Transverse colon (tissue), 3 donors: ENCODE results near the gene SMPD2.

ENCODE experiments used
- CTCF ChIP-seq, 5 experiments: fragments of 200-600 bp in 3 of 5; fragments of 450-650 bp in 2 of 5; sonication (generic) in 3 of 5; IDR thresholded peaks; 1 replicate in 2 of 5; 2 replicates in 3 of 5; pipeline ENCODE4 v1.5.1; 2016 to 2017; ENCODE audit warnings: antibody characterized with exemption in 5 of 5, inconsistent platforms in 3 of 5, mild to moderate bottlenecking in 2 of 5, moderate library complexity in 1 of 5
- EP300 ChIP-seq: sonication (generic); formaldehyde crosslinking; IDR thresholded peaks from one replicate; pipeline ENCODE4 v1.6.1; 2017; ENCODE audit warnings: antibody characterized with exemption, low read depth

- no peak for TF ChIP-seq CTCF (IDR thresholded peaks at IDR 0.05)
- no peak for TF ChIP-seq EP300
Measured at GRCh38 chr6:109480993-109481480, 40.5 kb downstream of the SMPD2 start.
